HL-60 (cell line): ENCODE measurements around the gene MYBPC1.
"Not testable (repeated sequence)": the region's sequence is repeated elsewhere in the genome, so short reads cannot be mapped to it uniquely, and the experiment has no call there.

ENCODE experiments used
- DNase-seq, 2 experiments: peaks; one replicate each; pipeline ENCODE4 v3.0.0-alpha.2; 2010 to 2020; ENCODE audit warnings: low read depth in 1 of 2, low spot score in 1 of 2
- H3K27ac ChIP-seq: fragments of 250-450 bp; sonication (Bioruptor Pico); replicated peaks from 2 replicates; pipeline ENCODE4 v1.5.1; 2020; ENCODE audit warnings: mild to moderate bottlenecking, moderate library complexity
- H3K27me3 ChIP-seq: fragments of 250-450 bp; sonication (Bioruptor Pico); 2 replicates; pipeline ENCODE4 v1.5.1; 2021; ENCODE audit warnings: mild to moderate bottlenecking, moderate library complexity; ENCODE audit not compliant: insufficient read depth, poor library complexity, severe bottlenecking
- H3K4me3 ChIP-seq: replicated peaks from 2 replicates; pipeline ENCODE4 v1.5.1; 2011; ENCODE audit warnings: mild to moderate bottlenecking, control low read depth, low read length; ENCODE audit not compliant: insufficient read depth
- CTCF ChIP-seq: IDR thresholded peaks from one replicate; pipeline ENCODE4 v1.5.1; 2011; ENCODE audit warnings: low read length, control low read depth, inconsistent platforms; ENCODE audit not compliant: insufficient read depth
- GABPA ChIP-seq: IDR thresholded peaks from 2 replicates; pipeline ENCODE4 v1.6.1; 2012; ENCODE audit warnings: low read depth
- POLR2AphosphoS5 ChIP-seq: IDR thresholded peaks from 2 replicates; pipeline ENCODE4 v1.6.1; 2012; ENCODE audit warnings: low read depth
- REST ChIP-seq: IDR thresholded peaks from 2 replicates; pipeline ENCODE4 v1.6.1; 2012; ENCODE audit warnings: low read depth; ENCODE audit not compliant: insufficient replicate concordance
- SPI1 ChIP-seq: IDR thresholded peaks from 2 replicates; pipeline ENCODE4 v1.6.1; 2012; ENCODE audit warnings: low read depth, mild to moderate bottlenecking, borderline replicate concordance

Gene MYBPC1

GRCh38 chr12:101655393-101655792 is 60.6 kb downstream of the MYBPC1 start:
- H3K27me3 ChIP-seq: peaks cover 3% of the 10 kb centered on the region
- H3K27ac ChIP-seq: no peak overlapping the region
- no peak overlapping the region for H3K4me3 ChIP-seq
- TF ChIP-seq SPI1: no peak
- no peak for TF ChIP-seq REST
- DNase-seq: no peak

- H3K27ac ChIP-seq, H3K27me3 ChIP-seq, H3K4me3 ChIP-seq, DNase-seq: not testable (repeated sequence)
Measured at GRCh38 chr12:101660662-101661061, 65.9 kb downstream of the MYBPC1 start.

GRCh38 chr12:101663298-101663697 is 68.5 kb downstream of the MYBPC1 start:
- TF ChIP-seq SPI1: no peak
- no peak for TF ChIP-seq GABPA
- no peak for TF ChIP-seq CTCF
- no peak for TF ChIP-seq REST
- no peak for TF ChIP-seq POLR2AphosphoS5
- Histone ChIP-seq H3K27me3 (no peaks in the 10 kb centered on the region), H3K4me3 (no peak overlapping the region), H3K27ac (no peak overlapping the region)
- no peak for DNase-seq

GRCh38 chr12:101664992-101665391 is 70.2 kb downstream of the MYBPC1 start:
- H3K4me3 ChIP-seq: no peak overlapping the region
- no peak for DNase-seq
- no peaks in the 10 kb centered on the region for H3K27me3 ChIP-seq
- H3K27ac ChIP-seq: no peak overlapping the region
- no peak for TF ChIP-seq GABPA
- no peak for TF ChIP-seq POLR2AphosphoS5
- no peak for TF ChIP-seq REST
- no peak for TF ChIP-seq CTCF
- no peak for TF ChIP-seq SPI1
